GM12878 (cell line): ENCODE results near the gene ATP6V1G1. TPM values are rescaled to one million over a fixed set of nuclear protein-coding genes. Genes with fewer than 3 reads are reported as not detected.
A peak's percentile ranks its signal among the peaks of the same experiment; 100 is the strongest.

Experiments
- ATAC-seq: fragments of 200-7000 bp; cut with Tn5 transposase; 3 replicates; pipeline ENCODE4 v1.9.1; 2020; ENCODE audit warnings: mild to moderate bottlenecking, moderate library complexity
- BruUV-seq: library from RNA; stranded (reverse); fragments of 400-500 nt; replicated peaks from 2 replicates; lab custom pipeline; 2021; lab: Mats Ljungman, UMichigan
- CTCF ChIA-PET: fragments of 300-600 bp; sonication (Branson Sonifier 250); formaldehyde crosslinking; extraction: SDS; loops from one replicate; lab custom pipeline; 2021; ENCODE audit warnings: inconsistent platforms; lab: Yijun Ruan, JAX
- POLR2A ChIA-PET: fragments of 350-600 bp; formaldehyde crosslinking; extraction: SDS; loops from one replicate; lab custom pipeline; 2021; ENCODE audit warnings: inconsistent platforms; lab: Charles Lee
- RAD21 ChIA-PET: fragments of 300-600 bp; sonication (Branson Sonifier 250); formaldehyde crosslinking; loops from one replicate; lab custom pipeline; 2023; ENCODE audit warnings: antibody characterized with exemption; ENCODE audit not compliant: unreplicated experiment; lab: Charles Lee
- SMC1A ChIA-PET: fragments of 300-600 bp; sonication (Branson Sonifier 250); formaldehyde crosslinking; loops from one replicate; lab custom pipeline; 2023; ENCODE audit not compliant: unreplicated experiment, uncharacterized antibody; lab: Charles Lee
- DNase-seq: peaks from one replicate; pipeline ENCODE4 v3.0.0-alpha.2; 2011; ENCODE audit warnings: low read depth, low spot score
- FAIRE-seq: peaks from 3 replicates; lab custom pipeline; 2011; peaks lifted over from hg19 to GRCh38; lab: Jason Lieb, UNC
- H2AFZ ChIP-seq: 2 replicates; pipeline ENCODE4 v1.6.0; 2011; ENCODE audit warnings: low read depth, low read length, control low read depth; ENCODE audit not compliant: control insufficient read depth
- H3K27ac ChIP-seq: 2 replicates; pipeline ENCODE4 v1.5.1; 2011; ENCODE audit warnings: control low read depth; ENCODE audit not compliant: control insufficient read depth, insufficient read depth
- H3K27me3 ChIP-seq, 2 experiments: replicated peaks in 1 of 2; 2 replicates each; pipeline versions ENCODE4 v1.6.0 to v1.6.1; 2011; ENCODE audit warnings: low read length in 1 of 2; ENCODE audit not compliant: control insufficient read depth in 2 of 2, insufficient read depth in 2 of 2
- H3K36me3 ChIP-seq, 2 experiments: 2 replicates each; pipeline ENCODE4 v1.5.1; 2011; ENCODE audit warnings: low read length in 1 of 2; ENCODE audit not compliant: control insufficient read depth in 2 of 2, insufficient read depth in 2 of 2
- H3K4me1 ChIP-seq: 2 replicates; pipeline ENCODE4 v1.6.1; 2011; ENCODE audit warnings: mild to moderate bottlenecking, low read length, moderate library complexity, mixed read lengths; ENCODE audit not compliant: control insufficient read depth, insufficient read depth
- H3K4me2 ChIP-seq: 2 replicates; pipeline ENCODE4 v1.6.0; 2011; ENCODE audit warnings: control low read depth; ENCODE audit not compliant: control insufficient read depth, insufficient read depth
- H3K4me3 ChIP-seq: fragments of 200-600 bp; sonication (generic); 2 replicates; pipeline ENCODE4 v1.5.1; 2016
- H3K79me2 ChIP-seq: 2 replicates; pipeline ENCODE4 v1.6.0; 2011; ENCODE audit warnings: low read length; ENCODE audit not compliant: control insufficient read depth, insufficient read depth
- H3K9ac ChIP-seq: 2 replicates; pipeline ENCODE4 v1.8.0; 2011; ENCODE audit warnings: low read length, control low read depth, mixed read lengths; ENCODE audit not compliant: control insufficient read depth, insufficient read depth
- H3K9me3 ChIP-seq: replicated peaks from 3 replicates; pipeline ENCODE4 v1.5.1; 2011; ENCODE audit warnings: mild to moderate bottlenecking, low read length; ENCODE audit not compliant: control insufficient read depth, insufficient read depth
- H4K20me1 ChIP-seq: 2 replicates; pipeline ENCODE4 v1.6.0; 2011; ENCODE audit not compliant: control insufficient read depth, insufficient read depth
- BRCA1 ChIP-seq: IDR thresholded peaks from 2 replicates; pipeline ENCODE4 v1.6.1; 2011; ENCODE audit warnings: low read depth, low read length, improper control_type of control experiment
- CBX3 ChIP-seq: fragments of 200-600 bp; sonication (generic); IDR thresholded peaks from 2 replicates; pipeline ENCODE4 v1.6.1; 2016; ENCODE audit warnings: low read depth, borderline replicate concordance
- EGR1 ChIP-seq, 2 experiments: IDR thresholded peaks; 1 replicate in 1 of 2; 2 replicates in 1 of 2; pipeline ENCODE4 v1.6.1; 2011 to 2012; ENCODE audit warnings: low read depth in 2 of 2, low read length in 2 of 2, borderline replicate concordance in 1 of 2, mild to moderate bottlenecking in 1 of 2, moderate library complexity in 1 of 2
- FOXM1 ChIP-seq: IDR thresholded peaks from 2 replicates; pipeline ENCODE4 v1.6.1; 2012; ENCODE audit warnings: low read depth, mild to moderate bottlenecking, inconsistent platforms, low read length, moderate library complexity
- HCFC1 ChIP-seq: fragments of 150-350 bp; IDR thresholded peaks from 2 replicates; pipeline ENCODE4 v1.6.1; 2014; ENCODE audit warnings: low read length
- MEF2B ChIP-seq: fragments of 450-650 bp; IDR thresholded peaks from 2 replicates; pipeline ENCODE4 v1.6.1; 2018; ENCODE audit warnings: mild to moderate bottlenecking, moderate library complexity; ENCODE audit not compliant: partially characterized antibody, poor library complexity, severe bottlenecking
- MTA3 ChIP-seq: IDR thresholded peaks from 2 replicates; pipeline ENCODE4 v1.6.1; 2012; ENCODE audit warnings: low read length, inconsistent platforms, borderline replicate concordance
- NR2F1 ChIP-seq: fragments of 450-650 bp; conservative IDR thresholded peaks from 2 replicates; pipeline ENCODE4 v1.6.1; 2017; ENCODE audit warnings: mild to moderate bottlenecking
- RELA ChIP-seq: fragments of 450-650 bp; IDR thresholded peaks from 2 replicates; pipeline ENCODE4 v1.8.0; 2014; ENCODE audit warnings: borderline replicate concordance; ENCODE audit not compliant: partially characterized antibody
- TBL1XR1 ChIP-seq: IDR thresholded peaks from 2 replicates; pipeline ENCODE4 v1.6.1; 2012; ENCODE audit warnings: low read depth, low read length, improper control_type of control experiment
- WRNIP1 ChIP-seq: IDR thresholded peaks from 2 replicates; pipeline ENCODE4 v1.6.1; 2011; ENCODE audit warnings: low read depth, low read length, improper control_type of control experiment, borderline replicate concordance
- YY1 ChIP-seq: IDR thresholded peaks from 2 replicates; pipeline ENCODE4 v1.6.1; 2011; ENCODE audit warnings: low read depth, mild to moderate bottlenecking, low read length
- ZNF622 ChIP-seq: fragments of 450-650 bp; IDR thresholded peaks from 2 replicates; pipeline ENCODE4 v1.6.1; 2017; ENCODE audit warnings: mild to moderate bottlenecking, inconsistent platforms
- WGBS: methylation state at CpG from one replicate; pipeline ENCODE4 v1.1.6; 2016; ENCODE audit warnings: low lambda C conversion rate; ENCODE audit not compliant: insufficient replicate concordance, insufficient coverage; ENCODE audit errors: missing lambda C conversion rate; 5-methylcytosine and 5-hydroxymethylcytosine counted together
- in situ Hi-C: fragments of 300-500 bp; cut with MboI; formaldehyde crosslinking; loops from 9 replicates; pipeline ENCODE4 v1.14.3; 2018; ENCODE audit warnings: mixed read lengths
- intact Hi-C: fragments of 100-400 bp; cut with micrococcal nuclease; formaldehyde crosslinking; loops from one replicate; pipeline ENCODE4 v1.14.2; 2022; ENCODE audit not compliant: unreplicated experiment
- polyA plus RNA-seq, 11 experiments: library from polyadenylated mRNA; depleted of rRNA in 4 of 11; unstranded in 6 of 11; stranded (reverse) in 5 of 11; fragments of >200 nt; fragmentation: Nextera tagmentation in 4 of 11; fragmentation: Illumina TruSeq in 1 of 11; extraction: Ambion mirVana in 4 of 11; extraction: Trizol in 1 of 11; gene quantifications; 1 replicate in 1 of 11; 2 replicates in 10 of 11; pipeline versions ENCODE4 v1.2.1 to v1.2.3, GENCODE V29; 2011 to 2016; ENCODE audit warnings: inconsistent platforms in 2 of 11, missing spikeins in 2 of 11, low read depth in 1 of 11
- total RNA-seq, 4 experiments: library from RNA; depleted of rRNA in 3 of 4; stranded (reverse); fragments of >200 nt in 3 of 4; fragmentation: Illumina TruSeq in 1 of 4; extraction: Trizol in 1 of 4; gene quantifications; 2 replicates each; pipeline versions ENCODE4 v1.2.1 to v1.2.3, GENCODE V29; 2013 to 2021
- TF ChIP-seq, protein P1 (sequence below): fragments of 450-650 bp; IDR thresholded peaks from 2 replicates; pipeline ENCODE4 v1.6.1; 2018; ENCODE audit warnings: mild to moderate bottlenecking, low read depth, moderate library complexity; ENCODE audit not compliant: partially characterized antibody
- TF ChIP-seq, protein P2 (sequence below): IDR thresholded peaks from 2 replicates; pipeline ENCODE4 v1.6.1; 2012; ENCODE audit warnings: low read depth, low read length, improper control_type of control experiment
- TF ChIP-seq, protein P3 (sequence below): IDR thresholded peaks from 2 replicates; pipeline ENCODE4 v1.6.1; 2012; ENCODE audit warnings: low read depth, low read length, improper control_type of control experiment

Gene ATP6V1G1
- total and polyA plus RNA-seq, 10 of the 15 experiments (the other 5 are each of a cell fraction or from before 2014, with no cell fraction given): 34.2 to 204 (median 82.5) TPM

DNA sequence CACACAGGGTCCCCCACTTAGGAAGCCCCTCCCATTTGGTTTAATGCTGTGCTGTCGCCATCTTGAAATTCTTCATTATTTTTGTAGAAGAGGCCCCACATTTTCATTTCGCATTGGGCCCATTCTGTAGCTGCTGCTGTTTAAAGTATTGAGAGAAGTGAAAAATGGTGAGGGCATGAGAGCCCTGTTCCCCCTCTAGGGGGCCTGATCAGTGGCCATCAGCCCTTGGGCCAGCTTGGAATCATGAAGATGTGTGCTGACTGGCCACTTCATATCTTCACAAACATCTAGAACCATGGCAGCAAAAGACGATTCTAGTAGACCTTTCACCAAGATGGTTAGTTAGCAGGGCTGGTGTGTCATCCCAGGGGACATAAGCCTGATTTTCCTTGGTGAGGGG, 26.8 kb downstream of the ATP6V1G1 start (continued):
- peak; percentile 24; the same call in 1 of the 2 replicates for TF ChIP-seq YY1

DNA sequence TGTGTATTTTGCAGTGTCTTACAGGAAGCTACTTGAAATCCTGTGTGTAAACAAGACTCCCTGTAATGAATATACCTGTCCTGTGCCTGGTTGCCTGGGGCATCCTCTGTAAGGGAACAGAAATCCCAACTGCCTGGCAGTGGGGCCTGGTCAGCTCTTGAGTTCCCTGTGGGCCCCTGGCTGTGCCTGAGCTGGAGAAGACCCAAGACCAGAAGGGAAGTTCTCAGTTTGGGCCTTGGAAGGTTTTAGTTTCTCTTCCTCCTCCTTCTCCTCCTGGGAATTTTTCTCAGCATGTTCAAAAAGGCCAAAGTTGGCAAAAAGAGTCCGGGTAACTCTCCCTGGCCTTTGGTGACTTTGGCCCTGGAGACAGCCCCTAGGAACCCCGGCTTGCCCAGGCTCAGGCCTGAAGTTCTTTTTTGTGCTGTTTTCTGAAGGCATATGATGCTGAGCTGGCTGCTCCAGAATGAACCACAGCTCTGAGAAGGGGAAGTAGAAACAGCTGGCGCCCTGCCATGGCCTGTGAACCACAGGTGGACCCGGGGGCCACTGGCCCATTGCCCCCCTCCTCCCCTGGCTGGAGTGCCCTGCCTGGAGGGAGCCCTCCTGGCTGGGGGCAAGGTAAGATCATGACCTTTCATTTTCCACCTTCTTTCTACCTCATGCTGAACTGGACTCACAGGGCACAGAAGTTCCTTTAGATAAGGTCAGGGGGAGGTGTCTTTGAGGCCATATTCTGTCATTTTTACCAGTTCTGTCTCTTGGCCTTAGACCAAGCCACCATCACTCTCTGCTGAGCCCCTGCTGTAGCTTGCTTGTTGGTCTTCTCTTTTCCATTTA, 29.3 kb downstream of the ATP6V1G1 start:
- in situ Hi-C loops (no loop called here), intact Hi-C loops (no loop called here)
- ChIA-PET SMC1A (interaction anchor here (0.8 to 5.6 kb wide), 9 partner anchors 11 to 268 kb away, joined by 3 to 62 read pairs (median 3); partner anchors contain the start of genes AKNA and ATP6V1G1), CTCF (interaction anchor here (0.9 to 10.2 kb wide), 13 partner anchors 8 to 181 kb away, joined by 3 to 74 read pairs (median 4); partner anchors contain the start of gene ATP6V1G1), RAD21 (interaction anchor here (0.6 to 5.1 kb wide), 15 partner anchors 10 to 268 kb away, joined by 3 to 49 read pairs (median 4); partner anchors contain the start of gene ATP6V1G1), POLR2A (interaction anchor here (0.8 to 5.6 kb wide), 11 partner anchors 11 to 232 kb away, joined by 3 to 73 read pairs (median 4); partner anchors contain the start of gene ATP6V1G1)
- Histone ChIP-seq H3K27ac (peak overlapping the region; percentile 96), H3K36me3 (peaks cover 0 to 14% of the 10 kb centered on the region in 2 experiments; a peak in 1 of 4 replicates), H3K9me3 (no peaks in the 10 kb centered on the region; the same call in 2 of the 3 replicates), H3K4me1 (peaks cover 66% of the 10 kb centered on the region), H2AFZ (no peak overlapping the region), H3K79me2 (peaks cover 86% of the 10 kb centered on the region), H3K4me2 (peak overlapping the region; percentile 81), H3K9ac (peak overlapping the region; percentile 59), H3K4me3 (peak overlapping the region; percentile 62), H4K20me1 (no peaks in the 10 kb centered on the region), H3K27me3 (no peaks in the 10 kb centered on the region)
- WGBS: 0% methylated on average over 4 of the region's 4 CpGs
- ATAC-seq (peak; percentile 65), DNase-seq (peak; percentile 72), FAIRE-seq (no peak)
- TSS peak; percentile 88 for BruUV-seq
- TF ChIP-seq FOXM1 (no peak), MTA3 (no peak), RELA (no peak), TBL1XR1 (peak; percentile 58; the same call in 1 of the 2 replicates), WRNIP1 (no peak), BRCA1 (no peak), EGR1 (IDR thresholded peaks at IDR 0.05; ENCODE audit: borderline replicate concordance in 1 of 2, low read depth in 2 of 2, low read length in 2 of 2) (no peak), MEF2B (peak; percentile 85), CBX3 (no peak), HCFC1 (no peak), ZNF622 (no peak), NR2F1 (peak; percentile 98)
- TF ChIP-seq, protein P1, sequence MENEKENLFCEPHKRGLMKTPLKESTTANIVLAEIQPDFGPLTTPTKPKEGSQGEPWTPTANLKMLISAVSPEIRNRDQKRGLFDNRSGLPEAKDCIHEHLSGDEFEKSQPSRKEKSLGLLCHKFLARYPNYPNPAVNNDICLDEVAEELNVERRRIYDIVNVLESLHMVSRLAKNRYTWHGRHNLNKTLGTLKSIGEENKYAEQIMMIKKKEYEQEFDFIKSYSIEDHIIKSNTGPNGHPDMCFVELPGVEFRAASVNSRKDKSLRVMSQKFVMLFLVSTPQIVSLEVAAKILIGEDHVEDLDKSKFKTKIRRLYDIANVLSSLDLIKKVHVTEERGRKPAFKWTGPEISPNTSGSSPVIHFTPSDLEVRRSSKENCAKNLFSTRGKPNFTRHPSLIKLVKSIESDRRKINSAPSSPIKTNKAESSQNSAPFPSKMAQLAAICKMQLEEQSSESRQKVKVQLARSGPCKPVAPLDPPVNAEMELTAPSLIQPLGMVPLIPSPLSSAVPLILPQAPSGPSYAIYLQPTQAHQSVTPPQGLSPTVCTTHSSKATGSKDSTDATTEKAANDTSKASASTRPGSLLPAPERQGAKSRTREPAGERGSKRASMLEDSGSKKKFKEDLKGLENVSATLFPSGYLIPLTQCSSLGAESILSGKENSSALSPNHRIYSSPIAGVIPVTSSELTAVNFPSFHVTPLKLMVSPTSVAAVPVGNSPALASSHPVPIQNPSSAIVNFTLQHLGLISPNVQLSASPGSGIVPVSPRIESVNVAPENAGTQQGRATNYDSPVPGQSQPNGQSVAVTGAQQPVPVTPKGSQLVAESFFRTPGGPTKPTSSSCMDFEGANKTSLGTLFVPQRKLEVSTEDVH: no peak
- TF ChIP-seq, protein P2, sequence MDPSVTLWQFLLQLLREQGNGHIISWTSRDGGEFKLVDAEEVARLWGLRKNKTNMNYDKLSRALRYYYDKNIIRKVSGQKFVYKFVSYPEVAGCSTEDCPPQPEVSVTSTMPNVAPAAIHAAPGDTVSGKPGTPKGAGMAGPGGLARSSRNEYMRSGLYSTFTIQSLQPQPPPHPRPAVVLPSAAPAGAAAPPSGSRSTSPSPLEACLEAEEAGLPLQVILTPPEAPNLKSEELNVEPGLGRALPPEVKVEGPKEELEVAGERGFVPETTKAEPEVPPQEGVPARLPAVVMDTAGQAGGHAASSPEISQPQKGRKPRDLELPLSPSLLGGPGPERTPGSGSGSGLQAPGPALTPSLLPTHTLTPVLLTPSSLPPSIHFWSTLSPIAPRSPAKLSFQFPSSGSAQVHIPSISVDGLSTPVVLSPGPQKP: no peak
- TF ChIP-seq, protein P3, sequence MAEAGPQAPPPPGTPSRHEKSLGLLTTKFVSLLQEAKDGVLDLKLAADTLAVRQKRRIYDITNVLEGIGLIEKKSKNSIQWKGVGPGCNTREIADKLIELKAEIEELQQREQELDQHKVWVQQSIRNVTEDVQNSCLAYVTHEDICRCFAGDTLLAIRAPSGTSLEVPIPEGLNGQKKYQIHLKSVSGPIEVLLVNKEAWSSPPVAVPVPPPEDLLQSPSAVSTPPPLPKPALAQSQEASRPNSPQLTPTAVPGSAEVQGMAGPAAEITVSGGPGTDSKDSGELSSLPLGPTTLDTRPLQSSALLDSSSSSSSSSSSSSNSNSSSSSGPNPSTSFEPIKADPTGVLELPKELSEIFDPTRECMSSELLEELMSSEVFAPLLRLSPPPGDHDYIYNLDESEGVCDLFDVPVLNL: no peak
